Mononuclear cell (primary cell): ENCODE measurements around the gene MFAP4. TPM values are rescaled to one million over a fixed set of nuclear protein-coding genes. Genes with fewer than 3 reads are reported as not detected.

Experiments used
- H3K27me3 ChIP-seq: 2 replicates; pipeline ENCODE4 v1.6.0; 2011; ENCODE audit warnings: low read length, control low read depth; ENCODE audit not compliant: insufficient read depth
- H3K4me1 ChIP-seq: 2 replicates; pipeline ENCODE4 v1.5.1; 2011; ENCODE audit warnings: mild to moderate bottlenecking, low read length, control low read depth; ENCODE audit not compliant: insufficient read depth
- H3K4me3 ChIP-seq: 2 replicates; pipeline ENCODE4 v1.5.1; 2011; ENCODE audit warnings: mild to moderate bottlenecking, low read length, moderate library complexity
- H3K9me3 ChIP-seq: 2 replicates; pipeline ENCODE4 v1.5.1; 2011; ENCODE audit warnings: low read depth, mild to moderate bottlenecking, control low read depth, low read length
- total RNA-seq: library from RNA; depleted of rRNA; stranded (reverse); fragments of >200 nt; gene quantifications from one replicate; pipeline ENCODE4 v1.2.3, GENCODE V29; 2012

MFAP4 gene
- total RNA-seq, 1 donor = not detected

DNA sequence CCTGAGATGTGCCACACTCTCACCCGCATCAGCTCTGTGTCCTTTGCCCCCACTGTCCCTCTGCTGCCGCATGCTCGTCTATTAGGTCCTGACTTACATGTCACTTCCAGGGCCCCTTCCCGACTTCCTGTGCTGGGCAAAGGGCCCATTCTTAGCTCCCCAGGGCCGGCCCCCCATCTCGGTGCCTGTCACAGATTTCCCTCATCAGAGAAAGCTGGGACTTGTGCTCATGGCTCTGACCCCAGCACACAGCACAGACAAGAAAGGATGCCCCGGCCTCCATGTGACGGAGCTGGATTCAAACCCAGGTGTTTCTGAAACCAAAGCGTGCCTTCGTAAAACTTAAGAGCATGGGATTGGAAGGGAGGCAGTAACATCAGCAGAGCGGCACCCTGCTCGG is 14.6 kb downstream of the MFAP4 start:
- no peak overlapping the region for H3K4me3 ChIP-seq
- no peaks in the 10 kb centered on the region for H3K27me3 ChIP-seq
- peaks cover 70% of the 10 kb centered on the region for H3K4me1 ChIP-seq
- no peaks in the 10 kb centered on the region for H3K9me3 ChIP-seq

DNA sequence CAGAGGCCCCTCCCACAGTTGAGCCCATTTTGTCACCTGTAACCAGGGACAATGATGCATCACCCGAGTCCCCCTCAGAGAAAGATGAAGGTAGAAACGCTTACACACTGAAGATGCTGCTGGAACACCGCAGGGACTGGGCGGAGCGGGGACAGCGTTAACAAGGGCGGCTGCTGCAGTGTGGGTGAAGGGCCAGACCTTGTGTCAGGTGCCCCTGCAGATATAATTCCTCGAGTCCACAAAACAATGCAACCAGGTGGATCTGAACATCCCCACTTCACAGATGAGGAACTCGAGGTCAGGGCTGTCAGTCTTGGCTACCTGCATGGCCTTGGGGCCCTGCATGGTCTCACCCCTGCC is 15.0 kb downstream of the MFAP4 start:
- Histone ChIP-seq H3K9me3 (no peaks in the 10 kb centered on the region), H3K4me1 (peaks cover 69% of the 10 kb centered on the region), H3K4me3 (no peak overlapping the region), H3K27me3 (no peaks in the 10 kb centered on the region)

- H3K27me3 ChIP-seq = no peaks in the 10 kb centered on the region
These were observed 15.6 kb downstream of the MFAP4 start for GRCh38 chr17:19371259-19372010.

GRCh38 chr17:19370493-19370960 is 16.5 kb downstream of the MFAP4 start:
- Histone ChIP-seq H3K9me3 (no peaks in the 10 kb centered on the region), H3K27me3 (no peaks in the 10 kb centered on the region), H3K4me3 (no peak overlapping the region), H3K4me1 (peaks cover 60% of the 10 kb centered on the region)

More at GRCh38 chr17:19371259-19372010, 15.6 kb downstream of the MFAP4 start:
- Histone ChIP-seq H3K4me1 (peaks cover 64% of the 10 kb centered on the region), H3K9me3 (no peaks in the 10 kb centered on the region), H3K4me3 (no peak overlapping the region)

DNA sequence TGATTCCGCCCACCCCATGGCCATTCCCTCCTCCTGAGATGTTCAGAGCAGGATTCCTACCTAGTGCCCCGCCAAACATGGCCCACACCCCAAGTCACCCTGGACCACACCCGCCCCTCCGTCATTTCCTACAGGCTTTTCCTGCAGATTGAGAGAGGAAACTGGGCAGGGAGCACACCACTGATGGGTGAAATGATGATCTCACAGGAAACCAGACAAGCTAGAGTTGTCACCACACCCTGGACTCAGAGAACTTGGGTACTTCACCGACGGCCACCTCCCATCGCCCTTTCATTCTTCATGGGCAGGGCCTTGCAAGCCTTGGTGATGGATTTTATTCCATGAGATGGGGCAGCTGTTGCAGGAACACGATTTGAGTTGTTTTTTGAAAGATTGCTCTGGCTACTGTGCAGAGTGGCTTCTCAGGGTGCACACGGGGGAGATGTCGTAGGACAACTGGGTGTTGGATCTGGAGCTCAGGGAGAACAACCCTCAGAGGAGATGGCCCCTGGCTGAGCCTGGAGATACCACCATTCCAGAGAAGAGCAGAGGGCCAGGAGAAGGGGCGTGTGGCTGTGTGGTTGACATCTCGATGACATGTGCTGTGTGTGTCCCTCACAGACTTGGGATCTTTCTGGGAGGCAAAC is 17.0 kb downstream of the MFAP4 start:
- Histone ChIP-seq H3K4me3 (no peak overlapping the region), H3K9me3 (no peaks in the 10 kb centered on the region), H3K4me1 (peaks cover 60% of the 10 kb centered on the region), H3K27me3 (no peaks in the 10 kb centered on the region)

DNA sequence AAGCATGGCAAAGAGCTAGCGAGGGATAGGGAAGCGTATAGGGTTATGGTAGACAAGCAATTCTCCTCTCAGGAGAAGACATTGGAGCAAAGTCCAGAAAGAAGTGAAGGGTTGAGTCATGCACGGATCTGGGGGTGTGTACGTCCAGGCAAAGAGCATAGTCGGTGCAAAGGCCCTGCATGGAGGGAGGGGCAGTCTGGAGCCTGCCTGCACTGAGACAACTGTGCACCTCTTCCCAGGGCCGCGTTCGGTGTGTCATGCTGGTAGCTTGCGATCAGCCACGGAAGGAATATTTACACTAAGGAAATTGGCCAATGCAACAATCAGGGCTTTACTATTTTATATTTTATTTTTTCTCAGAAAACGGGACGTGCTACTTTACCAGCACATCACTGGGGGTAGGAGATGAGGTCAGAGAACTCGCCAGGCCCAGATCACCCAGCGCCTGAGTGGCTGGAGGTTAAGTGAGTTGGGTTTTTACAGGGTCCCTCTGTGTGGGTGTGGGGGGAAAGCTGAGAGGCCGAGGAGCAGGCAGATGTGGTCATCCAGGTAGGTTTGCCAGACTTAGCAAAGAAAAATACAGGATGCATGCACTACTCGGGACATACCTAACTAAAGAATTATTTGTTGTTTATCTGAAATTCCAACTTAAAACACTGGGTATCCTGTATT is 17.7 kb downstream of the MFAP4 start:
- Histone ChIP-seq H3K4me3 (no peak overlapping the region), H3K27me3 (no peaks in the 10 kb centered on the region), H3K4me1 (peaks cover 60% of the 10 kb centered on the region), H3K9me3 (no peaks in the 10 kb centered on the region)

- Histone ChIP-seq H3K4me3 (no peak overlapping the region), H3K9me3 (no peaks in the 10 kb centered on the region), H3K27me3 (no peaks in the 10 kb centered on the region), H3K4me1 (peaks cover 56% of the 10 kb centered on the region)
These were observed 18.8 kb downstream of the MFAP4 start for GRCh38 chr17:19368229-19368628.

DNA sequence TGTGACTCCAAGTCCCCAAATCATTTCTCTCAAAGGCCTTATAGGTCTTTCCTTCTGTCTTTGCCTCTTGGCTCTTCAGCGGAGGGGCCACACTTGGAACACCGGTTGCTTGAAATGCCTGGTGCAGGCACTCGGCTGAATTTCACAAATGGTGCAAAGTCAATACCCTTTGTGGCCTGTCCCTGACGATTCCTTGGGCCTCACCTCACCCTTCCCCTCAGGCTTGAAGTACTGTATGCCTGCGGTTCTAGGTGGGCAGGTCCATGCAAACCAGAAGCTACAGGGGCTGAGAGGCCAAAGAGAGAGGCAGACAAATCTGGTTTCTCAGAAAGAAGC is 20.4 kb downstream of the MFAP4 start:
- no peak overlapping the region for H3K4me3 ChIP-seq
- no peaks in the 10 kb centered on the region for H3K27me3 ChIP-seq
- H3K4me1 ChIP-seq = peaks cover 52% of the 10 kb centered on the region
- no peaks in the 10 kb centered on the region for H3K9me3 ChIP-seq

GRCh38 chr17:19365833-19366636 is 21.0 kb downstream of the MFAP4 start:
- H3K4me3 ChIP-seq = no peak overlapping the region
- no peaks in the 10 kb centered on the region for H3K27me3 ChIP-seq
- H3K4me1 ChIP-seq = peaks cover 47% of the 10 kb centered on the region
- no peaks in the 10 kb centered on the region for H3K9me3 ChIP-seq

DNA sequence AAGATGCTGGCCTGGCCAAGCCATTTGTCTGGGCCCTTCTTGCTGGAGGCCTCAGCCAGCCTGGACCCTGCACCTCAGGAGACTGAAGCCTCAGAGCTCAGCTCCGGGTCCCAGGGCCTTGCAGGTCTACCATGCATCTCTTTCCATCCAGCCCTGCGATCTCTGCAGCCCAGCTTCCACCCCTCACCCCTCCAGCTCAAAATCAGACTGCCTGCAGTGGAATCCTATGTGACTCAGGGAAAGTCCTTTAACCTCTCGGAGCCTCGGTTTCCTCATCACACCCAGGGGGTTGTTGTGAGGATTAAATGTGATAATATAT is 21.5 kb downstream of the MFAP4 start:
- H3K4me3 ChIP-seq = no peak overlapping the region
- H3K4me1 ChIP-seq = peaks cover 41% of the 10 kb centered on the region
- H3K9me3 ChIP-seq = no peaks in the 10 kb centered on the region

DNA sequence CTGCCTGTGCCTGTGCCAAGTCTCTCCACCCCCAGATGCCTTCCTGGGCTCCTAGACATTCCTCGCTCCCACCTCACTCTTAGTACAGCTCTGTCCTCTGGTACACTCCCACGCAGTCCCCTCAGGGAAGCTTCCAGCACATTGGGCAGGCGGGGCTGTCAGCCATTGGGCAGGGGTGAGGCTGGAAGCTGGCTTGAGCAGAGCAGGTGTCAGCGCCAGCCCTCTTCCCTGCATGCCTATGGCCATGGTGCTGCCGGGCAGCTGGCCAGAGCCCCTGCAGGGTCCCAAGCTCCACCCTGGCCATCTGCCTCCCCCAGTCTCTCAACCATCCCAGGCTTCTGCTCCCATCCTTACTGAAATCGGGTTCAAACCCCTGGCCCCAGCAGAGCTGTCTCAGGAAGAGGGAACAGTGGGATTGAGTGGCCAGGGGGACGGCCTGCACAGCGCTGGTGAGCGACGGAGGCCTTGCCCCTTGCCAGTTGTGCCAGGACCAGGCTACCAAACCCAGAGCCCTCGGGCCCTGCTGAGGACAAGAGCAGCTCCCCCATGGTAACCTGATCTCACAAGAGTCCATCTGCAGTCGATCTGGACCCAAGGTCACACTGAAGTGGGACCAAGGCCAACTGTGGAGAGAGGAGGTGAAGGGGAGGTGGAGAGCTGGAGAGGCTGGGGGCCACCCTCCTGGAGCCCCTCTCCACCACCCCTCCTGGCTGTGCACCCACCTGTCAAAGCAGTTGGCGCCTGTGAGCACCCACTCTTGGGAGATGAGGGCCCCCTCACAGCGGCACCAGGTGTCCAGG is 22.1 kb downstream of the MFAP4 start:
- Histone ChIP-seq H3K27me3 (no peaks in the 10 kb centered on the region), H3K9me3 (no peaks in the 10 kb centered on the region), H3K4me3 (no peak overlapping the region), H3K4me1 (peaks cover 35% of the 10 kb centered on the region)

More for the DNA sequence above, 21.5 kb downstream of the MFAP4 start:
- H3K27me3 ChIP-seq = no peaks in the 10 kb centered on the region

DNA sequence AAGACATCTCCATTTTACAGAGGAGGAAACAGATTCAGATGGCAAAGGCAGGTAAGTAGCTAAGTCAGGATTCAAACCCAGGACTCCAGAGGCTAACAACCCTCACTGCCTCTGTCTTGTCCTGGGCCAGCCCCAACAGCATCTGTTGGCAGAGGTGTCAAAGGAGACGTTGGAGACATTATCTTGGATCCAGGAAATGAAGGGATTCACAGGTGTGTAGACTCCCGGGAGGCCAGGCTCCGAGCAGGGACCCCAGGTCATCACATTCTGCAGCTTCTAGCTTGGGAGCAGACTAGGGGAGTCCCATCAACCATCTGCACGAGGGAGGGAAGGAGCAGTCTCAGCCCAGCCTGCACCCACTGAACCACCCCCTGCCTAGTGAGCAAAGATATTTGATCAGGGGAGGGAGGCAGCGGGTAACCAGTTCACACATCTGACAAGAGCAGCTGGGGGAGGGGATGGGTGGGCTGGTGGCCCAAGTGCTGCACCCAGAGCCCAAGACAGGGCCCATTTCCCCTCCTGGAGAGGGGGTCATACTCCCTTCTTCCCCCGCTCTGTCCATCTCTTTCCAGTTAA is 23.4 kb downstream of the MFAP4 start:
- H3K27me3 ChIP-seq = no peaks in the 10 kb centered on the region
- H3K9me3 ChIP-seq = no peaks in the 10 kb centered on the region
- peaks cover 22% of the 10 kb centered on the region for H3K4me1 ChIP-seq
- H3K4me3 ChIP-seq = no peak overlapping the region

DNA sequence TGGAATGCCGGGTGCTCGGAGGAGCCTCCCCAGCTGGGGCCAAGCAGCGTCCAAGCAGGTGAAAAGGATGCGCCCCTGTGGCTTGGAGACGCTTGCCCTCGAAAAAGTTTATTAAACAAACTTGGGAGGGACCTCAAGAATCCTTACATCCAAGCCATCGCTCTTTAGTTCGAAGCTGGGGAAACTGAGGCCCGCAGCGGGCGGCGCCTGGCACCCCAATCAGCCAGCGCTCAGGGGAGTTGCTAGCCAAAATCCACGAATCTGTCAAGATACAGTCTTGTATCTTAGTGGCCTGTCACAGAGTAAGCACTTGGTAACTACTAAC is 23.9 kb downstream of the MFAP4 start:
- H3K9me3 ChIP-seq = no peaks in the 10 kb centered on the region
- H3K4me1 ChIP-seq = peaks cover 18% of the 10 kb centered on the region
- H3K27me3 ChIP-seq = no peaks in the 10 kb centered on the region
- H3K4me3 ChIP-seq = peak overlapping the region; percentile 39
